GM12892 (cell line): Measurements from ENCODE around the gene IVD.

Source experiments
- DNase-seq: peaks from one replicate; pipeline ENCODE4 v3.0.0; 2011; ENCODE audit not compliant: insufficient read length
- FAIRE-seq: peaks from 2 replicates; lab custom pipeline; 2011; peaks lifted over from hg19 to GRCh38; lab: Jason Lieb, UNC
- POLR2A ChIP-seq: IDR thresholded peaks from 2 replicates; pipeline ENCODE4 v1.6.1; 2011; ENCODE audit warnings: low read depth, low read length, control low read depth
- POLR2AphosphoS5 ChIP-seq: IDR thresholded peaks from 2 replicates; pipeline ENCODE4 v1.6.1; 2011; ENCODE audit warnings: low read depth, low read length, control low read depth
- TAF1 ChIP-seq: IDR thresholded peaks from 2 replicates; pipeline ENCODE4 v1.6.1; 2011; ENCODE audit warnings: low read depth, mild to moderate bottlenecking, control low read depth, low read length, borderline replicate concordance

IVD gene

DNA sequence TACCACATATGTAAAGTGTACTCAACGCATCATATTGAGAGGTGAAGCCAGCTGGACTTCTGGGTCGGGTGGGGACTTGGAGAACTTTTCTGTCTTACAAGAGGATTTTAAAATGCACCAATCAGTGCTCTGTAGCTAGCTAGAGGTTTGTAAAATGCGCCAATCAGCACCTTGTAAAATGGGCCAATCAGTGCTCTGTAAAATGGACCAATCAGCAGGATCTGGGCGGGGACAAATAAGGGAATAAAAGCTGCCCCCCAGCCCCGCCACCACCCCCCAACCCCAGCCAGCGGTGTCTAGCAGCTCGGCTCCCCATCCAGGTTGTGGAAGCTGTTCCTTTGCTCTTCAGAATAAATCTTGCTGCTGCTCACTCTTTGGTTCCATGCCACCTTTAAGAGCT is 6.2 kb upstream of the IVD start:
- no peak for FAIRE-seq
- TF ChIP-seq POLR2AphosphoS5 (no peak), TAF1 (no peak), POLR2A (no peak)
- DNase-seq, result no peak

DNA sequence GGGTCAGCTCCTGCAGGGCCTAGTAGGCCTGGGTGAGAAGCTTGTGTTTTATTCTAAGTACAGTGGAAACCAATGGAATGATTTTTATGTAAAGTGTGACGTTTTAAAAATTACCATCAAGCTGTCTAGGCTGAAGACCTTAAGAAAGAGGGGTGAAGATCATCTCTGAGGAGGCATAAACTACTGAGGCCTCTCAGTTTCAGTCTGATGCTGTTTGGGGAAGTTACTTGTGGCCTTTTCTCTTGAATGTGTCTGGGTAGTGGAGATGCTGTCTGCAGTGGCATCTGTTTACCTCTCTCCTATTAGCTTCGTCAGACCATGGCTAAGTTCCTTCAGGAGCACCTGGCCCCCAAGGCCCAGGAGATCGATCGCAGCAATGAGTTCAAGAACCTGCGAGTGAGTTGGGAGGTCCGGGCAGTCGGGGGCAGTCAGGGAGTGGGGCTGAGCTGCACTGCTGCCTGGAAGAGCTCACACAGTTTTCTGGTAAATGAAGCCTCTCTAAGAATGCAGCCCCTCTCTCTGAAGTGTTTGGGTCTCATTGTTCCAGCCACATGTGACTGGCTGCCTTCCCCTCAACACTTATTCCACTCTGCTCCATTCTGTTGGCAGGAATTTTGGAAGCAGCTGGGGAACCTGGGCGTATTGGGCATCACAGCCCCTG is 1.9 kb downstream of the IVD start:
- DNase-seq (peak; percentile 50), FAIRE-seq (peak; percentile 95)
- TF ChIP-seq TAF1 (no peak), POLR2AphosphoS5 (no peak), POLR2A (no peak)

DNA sequence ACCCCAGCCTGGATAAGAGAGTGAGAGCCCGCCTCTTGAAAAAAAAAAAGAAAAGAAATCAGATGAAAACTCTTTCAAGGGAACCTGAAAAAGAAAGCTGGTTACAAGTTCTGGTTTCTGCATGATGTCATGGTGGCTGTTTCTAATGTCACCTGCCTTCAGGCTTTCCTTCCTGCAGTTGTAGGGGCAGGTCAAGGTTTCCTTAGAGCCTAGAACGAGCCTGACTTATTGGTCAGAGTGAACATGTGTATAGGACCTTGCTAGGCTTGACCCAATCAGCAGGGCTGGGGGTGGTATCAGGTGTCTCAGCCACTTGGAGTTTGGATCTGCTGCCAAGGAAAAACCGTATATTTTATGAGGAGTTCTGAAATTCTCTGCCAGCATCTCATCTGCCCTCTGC is 3.8 kb downstream of the IVD start:
- TF ChIP-seq POLR2AphosphoS5, result no peak
- no peak for TF ChIP-seq POLR2A
- no peak for TF ChIP-seq TAF1
- FAIRE-seq, result peak; percentile 57
- DNase-seq, result peak; percentile 55

DNA sequence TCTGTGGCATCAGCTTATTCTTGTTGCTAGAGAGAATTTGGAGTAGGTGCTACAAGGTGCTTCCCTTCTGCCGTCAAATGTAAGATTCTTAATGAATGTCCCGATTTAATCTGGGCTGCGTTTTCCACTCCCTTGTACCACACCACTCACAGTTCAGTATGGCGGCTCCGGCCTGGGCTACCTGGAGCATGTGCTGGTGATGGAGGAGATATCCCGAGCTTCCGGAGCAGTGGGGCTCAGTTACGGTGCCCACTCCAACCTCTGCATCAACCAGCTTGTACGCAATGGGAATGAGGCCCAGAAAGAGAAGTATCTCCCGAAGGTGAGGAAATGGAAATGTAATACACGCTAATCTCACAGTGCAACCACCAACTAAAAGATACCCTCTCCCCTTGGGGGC is 4.9 kb downstream of the IVD start:
- no peak for FAIRE-seq
- TF ChIP-seq POLR2A, result no peak
- no peak for TF ChIP-seq TAF1
- no peak for TF ChIP-seq POLR2AphosphoS5
- no peak for DNase-seq

- DNase-seq, result no peak
- 0 out of 2 replicates have a peak, but pooled peaks have one; percentile 10 for TF ChIP-seq POLR2AphosphoS5
- no peak for TF ChIP-seq POLR2A
- no peak for FAIRE-seq
These were observed 6.6 kb downstream of the IVD start for GRCh38 chr15:40412095-40412759.

- no peak for TF ChIP-seq POLR2AphosphoS5
- TF ChIP-seq TAF1, result no peak
- no peak for TF ChIP-seq POLR2A
- no peak for DNase-seq
- FAIRE-seq, result no peak
These were observed 7.4 kb downstream of the IVD start for GRCh38 chr15:40413036-40413435.

DNA sequence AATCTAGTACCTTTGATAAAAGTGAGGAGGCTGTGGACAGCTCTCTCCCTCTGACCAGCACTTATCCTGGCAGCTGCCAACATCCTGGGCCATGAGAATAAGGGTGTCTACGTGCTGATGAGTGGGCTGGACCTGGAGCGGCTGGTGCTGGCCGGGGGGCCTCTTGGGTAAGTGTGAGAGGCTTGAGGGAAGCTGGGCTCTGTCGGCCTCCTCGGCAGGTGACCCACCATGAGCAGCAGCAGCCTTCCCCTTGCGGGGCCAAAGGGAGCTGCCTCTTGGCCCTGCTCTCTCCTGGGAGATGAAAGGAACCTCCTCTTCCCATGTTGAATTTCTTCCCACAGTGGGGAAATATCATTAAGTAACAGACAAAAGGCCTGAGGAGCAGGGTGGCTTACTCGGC is 9.2 kb downstream of the IVD start:
- TF ChIP-seq TAF1 (no peak), POLR2A (no peak), POLR2AphosphoS5 (no peak)

GRCh38 chr15:40415226-40415625 is 9.6 kb downstream of the IVD start:
- no peak for DNase-seq
- TF ChIP-seq TAF1 (no peak), POLR2AphosphoS5 (no peak), POLR2A (no peak)
- FAIRE-seq, result no peak

More for the DNA sequence above, 9.2 kb downstream of the IVD start:
- FAIRE-seq (no peak), DNase-seq (no peak)

GRCh38 chr15:40416056-40416455 is 10.5 kb downstream of the IVD start:
- TF ChIP-seq TAF1 (no peak), POLR2AphosphoS5 (no peak), POLR2A (no peak)
- no peak for FAIRE-seq
- no peak for DNase-seq

GRCh38 chr15:40418126-40418525 is 12.5 kb downstream of the IVD start:
- DNase-seq (no peak), FAIRE-seq (no peak)
- TF ChIP-seq TAF1 (no peak), POLR2A (no peak), POLR2AphosphoS5 (no peak)

DNA sequence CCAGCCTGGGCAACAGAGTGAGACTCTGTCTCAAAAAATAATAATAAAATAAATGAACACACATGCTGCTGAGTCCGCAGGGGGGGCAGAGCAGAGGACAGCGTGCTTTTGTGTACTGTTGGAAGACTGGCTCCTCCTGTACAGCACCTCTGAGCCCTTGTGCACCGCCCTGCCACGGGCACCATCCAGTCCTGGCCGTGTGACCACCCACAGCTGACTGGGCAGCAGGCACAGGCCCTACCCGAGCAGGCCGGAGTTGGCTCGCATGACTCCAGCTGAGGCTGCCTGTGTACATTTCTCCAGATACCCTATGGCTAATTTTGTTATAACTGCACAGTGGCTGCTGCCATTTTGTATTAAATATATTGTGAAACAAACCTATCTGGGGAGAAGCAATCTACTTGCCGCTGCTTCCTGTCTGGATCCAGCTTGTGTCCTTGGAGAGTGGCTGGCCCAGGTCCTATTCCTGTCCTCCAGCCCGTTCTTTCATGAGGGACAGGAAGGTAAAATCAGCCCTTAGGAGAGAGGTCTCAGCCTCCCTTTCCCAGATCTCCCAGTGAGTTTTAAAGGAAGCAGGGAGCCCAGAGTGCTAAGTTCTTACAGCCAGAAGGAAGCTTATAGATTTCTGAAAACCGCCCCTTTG is 14.6 kb downstream of the IVD start:
- no peak for TF ChIP-seq TAF1
- TF ChIP-seq POLR2AphosphoS5, result peak; percentile 13; the same call in 1 of the 2 replicates
- no peak for DNase-seq
- no peak for FAIRE-seq

DNA sequence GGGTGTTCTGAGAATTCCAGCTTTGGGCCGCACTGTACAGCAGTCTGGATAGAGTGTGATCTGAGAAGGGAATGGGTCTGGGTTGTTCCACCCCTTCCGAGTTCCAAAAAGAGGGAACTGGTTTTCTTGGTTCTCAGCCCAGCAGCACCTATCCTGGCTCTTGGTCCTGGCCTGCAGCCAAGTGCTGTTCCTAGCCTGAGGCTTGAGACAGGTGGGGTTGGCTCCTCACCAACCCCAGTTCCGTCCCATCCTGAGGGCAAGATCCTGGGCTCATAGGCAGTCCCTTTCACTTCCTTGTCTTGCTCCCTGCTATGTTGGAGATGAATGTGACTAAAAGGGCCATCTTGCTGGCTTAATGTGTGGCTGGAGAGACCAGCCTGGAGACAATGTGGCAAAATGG is 15.2 kb downstream of the IVD start:
- no peak for DNase-seq
- no peak for FAIRE-seq
- TF ChIP-seq POLR2A (no peak), POLR2AphosphoS5 (no peak), TAF1 (no peak)

GRCh38 chr15:40421246-40422157 is 15.9 kb downstream of the IVD start:
- FAIRE-seq, result peak; percentile 74
- TF ChIP-seq POLR2A, result 0 out of 2 replicates have a peak, but pooled peaks have one; percentile 47
- TF ChIP-seq TAF1, result no peak
- peak; percentile 95 for DNase-seq
